IMR-90 (cell line): ENCODE measurements around the gene MYOZ3. TPM values are rescaled to one million over a fixed set of nuclear protein-coding genes. Genes with fewer than 3 reads are reported as not detected.

ENCODE experiments used
- ATAC-seq: fragments of 200-7000 bp; cut with Tn5 transposase; 2 replicates; pipeline ENCODE4 v1.9.1; 2020; ENCODE audit warnings: low read depth, mild to moderate bottlenecking, moderate library complexity
- BruUV-seq: library from RNA; stranded (reverse); fragments of 400-500 nt; replicated peaks from 2 replicates; lab custom pipeline; 2021; lab: Mats Ljungman, UMichigan
- CTCF ChIA-PET: fragments of 300-600 bp; formaldehyde crosslinking; extraction: SDS; loops from one replicate; lab custom pipeline; 2021; ENCODE audit warnings: antibody characterized with exemption; lab: Yijun Ruan, JAX
- POLR2A ChIA-PET: fragments of 300-600 bp; sonication (Branson Sonifier 250); formaldehyde crosslinking; loops from one replicate; lab custom pipeline; 2022; ENCODE audit warnings: antibody characterized with exemption; ENCODE audit not compliant: unreplicated experiment; lab: Charles Lee
- DNase-seq: peaks from one replicate; pipeline ENCODE4 v3.0.0; 2013
- H2AFZ ChIP-seq: replicated peaks from 2 replicates; pipeline ENCODE3; 2013; ENCODE audit warnings: low read length, mild to moderate bottlenecking; ENCODE audit not compliant: poor library complexity
- H2AK5ac ChIP-seq: 2 replicates; pipeline ENCODE4 v1.6.1; 2013; ENCODE audit warnings: low read depth, low read length, inconsistent platforms
- H2AK9ac ChIP-seq: replicated peaks from 2 replicates; pipeline ENCODE3; 2013; ENCODE audit warnings: mild to moderate bottlenecking, low read depth, low read length, moderate library complexity; ENCODE audit not compliant: poor library complexity
- H2BK120ac ChIP-seq: 2 replicates; pipeline ENCODE4 v1.6.1; 2013; ENCODE audit warnings: low read depth, low read length, inconsistent platforms
- H2BK15ac ChIP-seq: 3 replicates; pipeline ENCODE4 v1.6.1; 2013; ENCODE audit warnings: low read depth, low read length, inconsistent platforms
- H2BK20ac ChIP-seq: 2 replicates; pipeline ENCODE4 v1.6.1; 2013; ENCODE audit warnings: low read depth, mild to moderate bottlenecking, inconsistent platforms, low read length, moderate library complexity
- H2BK5ac ChIP-seq: 2 replicates; pipeline ENCODE4 v1.6.1; 2013; ENCODE audit warnings: mild to moderate bottlenecking, low read depth, low read length, inconsistent platforms; ENCODE audit not compliant: poor library complexity, severe bottlenecking
- H3K14ac ChIP-seq: replicated peaks from 2 replicates; pipeline ENCODE4 v1.6.1; 2013; ENCODE audit warnings: low read depth, low read length, inconsistent platforms
- H3K18ac ChIP-seq: 2 replicates; pipeline ENCODE4 v1.6.1; 2013; ENCODE audit warnings: low read depth, low read length, control low read depth
- H3K23ac ChIP-seq: 2 replicates; pipeline ENCODE4 v1.6.1; 2013; ENCODE audit warnings: low read depth, low read length, inconsistent platforms
- H3K27ac ChIP-seq: 2 replicates; pipeline ENCODE4 v1.5.1; 2013; ENCODE audit warnings: mild to moderate bottlenecking, control low read depth, low read length; ENCODE audit not compliant: insufficient read depth
- H3K27me3 ChIP-seq: 2 replicates; pipeline ENCODE4 v1.6.1; 2013; ENCODE audit warnings: low read length; ENCODE audit not compliant: control insufficient read depth, insufficient read depth
- H3K36me3 ChIP-seq: 2 replicates; pipeline ENCODE4 v1.6.1; 2013; ENCODE audit warnings: low read length, mixed read lengths; ENCODE audit not compliant: control insufficient read depth, insufficient read depth
- H3K4ac ChIP-seq: 2 replicates; pipeline ENCODE4 v1.6.1; 2013; ENCODE audit warnings: low read depth, low read length, inconsistent platforms
- H3K4me1 ChIP-seq: 2 replicates; pipeline ENCODE4 v1.6.1; 2013; ENCODE audit warnings: low read length, mixed read lengths; ENCODE audit not compliant: control insufficient read depth, insufficient read depth
- H3K4me2 ChIP-seq: 2 replicates; pipeline ENCODE4 v1.6.1; 2013; ENCODE audit warnings: low read depth, mild to moderate bottlenecking, control low read depth, low read length, moderate library complexity
- H3K4me3 ChIP-seq: 2 replicates; pipeline ENCODE4 v1.5.1; 2013; ENCODE audit warnings: low read depth, mild to moderate bottlenecking, control low read depth, low read length, moderate library complexity; ENCODE audit not compliant: insufficient read depth
- H3K56ac ChIP-seq: 2 replicates; pipeline ENCODE4 v1.6.1; 2013; ENCODE audit warnings: low read length, inconsistent platforms; ENCODE audit not compliant: insufficient read depth; ENCODE audit errors: extremely low read depth
- H3K79me1 ChIP-seq, 2 experiments: 2 replicates each; pipeline ENCODE4 v1.6.1; 2013; ENCODE audit warnings: low read length in 2 of 2, inconsistent platforms in 1 of 2, low read depth in 1 of 2
- H3K9ac ChIP-seq: 2 replicates; pipeline ENCODE4 v1.6.1; 2013; ENCODE audit warnings: low read depth, low read length, control low read depth
- H3K9me1 ChIP-seq: 2 replicates; pipeline ENCODE4 v1.6.1; 2013; ENCODE audit warnings: low read length, inconsistent platforms; ENCODE audit not compliant: insufficient read depth
- H3K9me3 ChIP-seq: 2 replicates; pipeline ENCODE4 v1.6.1; 2013; ENCODE audit warnings: low read length; ENCODE audit not compliant: control insufficient read depth, insufficient read depth
- H4K20me1 ChIP-seq: 2 replicates; pipeline ENCODE4 v1.6.1; 2013; ENCODE audit warnings: low read length, inconsistent platforms; ENCODE audit not compliant: insufficient read depth
- H4K5ac ChIP-seq: 2 replicates; pipeline ENCODE4 v1.6.1; 2013; ENCODE audit warnings: mild to moderate bottlenecking, low read depth, low read length, control low read depth
- H4K8ac ChIP-seq, 2 experiments: 2 replicates each; pipeline ENCODE4 v1.6.1; 2013; ENCODE audit warnings: low read depth in 2 of 2, low read length in 2 of 2, control low read depth in 1 of 2, inconsistent platforms in 1 of 2
- H4K91ac ChIP-seq: 2 replicates; pipeline ENCODE4 v1.6.1; 2013; ENCODE audit warnings: low read depth, low read length, inconsistent platforms; ENCODE audit not compliant: insufficient read depth
- BHLHE40 ChIP-seq: fragments of 150-350 bp; IDR thresholded peaks from 2 replicates; pipeline ENCODE4 v1.6.1; 2016; ENCODE audit warnings: mild to moderate bottlenecking, low read depth, low read length
- CEBPB ChIP-seq: IDR thresholded peaks from 2 replicates; pipeline ENCODE4 v1.6.1; 2012; ENCODE audit warnings: low read depth, low read length, improper control_type of control experiment
- MAFK ChIP-seq: IDR thresholded peaks from 2 replicates; pipeline ENCODE4 v1.6.1; 2012; ENCODE audit warnings: low read depth, low read length, improper control_type of control experiment
- MAZ ChIP-seq: IDR thresholded peaks from 2 replicates; pipeline ENCODE4 v1.6.1; 2012; ENCODE audit warnings: low read depth, mild to moderate bottlenecking, low read length, improper control_type of control experiment, moderate library complexity, borderline replicate concordance
- MXI1 ChIP-seq: IDR thresholded peaks from 2 replicates; pipeline ENCODE4 v1.6.1; 2012; ENCODE audit warnings: low read depth, mild to moderate bottlenecking, low read length, moderate library complexity, borderline replicate concordance
- POLR2A ChIP-seq: IDR thresholded peaks from 2 replicates; pipeline ENCODE4 v1.6.1; 2012; ENCODE audit warnings: mild to moderate bottlenecking, low read depth, low read length
- RAD21 ChIP-seq: IDR thresholded peaks from 2 replicates; pipeline ENCODE4 v1.6.1; 2012; ENCODE audit warnings: low read length, improper control_type of control experiment
- RCOR1 ChIP-seq: IDR thresholded peaks from 2 replicates; pipeline ENCODE4 v1.6.1; 2012; ENCODE audit warnings: mild to moderate bottlenecking, low read length, improper control_type of control experiment; ENCODE audit not compliant: insufficient replicate concordance
- RFX5 ChIP-seq: IDR thresholded peaks from 2 replicates; pipeline ENCODE4 v1.8.0; 2012; ENCODE audit warnings: low read depth, mild to moderate bottlenecking, low read length, moderate library complexity
- SMC3 ChIP-seq: fragments of 150-350 bp; IDR thresholded peaks from 2 replicates; pipeline ENCODE4 v1.6.1; 2016; ENCODE audit warnings: low read depth, mild to moderate bottlenecking, antibody characterized with exemption, low read length, moderate library complexity
- WGBS, 2 experiments: methylation state at CpG; one replicate each; pipeline versions ENCODE4 v1.1.5 to v1.1.7; 2013; ENCODE audit warnings: missing lambda C conversion rate in 2 of 2; ENCODE audit not compliant: insufficient read length in 1 of 2; ENCODE audit errors: extremely low coverage in 2 of 2; 5-methylcytosine and 5-hydroxymethylcytosine counted together
- dilution Hi-C: fragments of 300-500 bp; cut with HindIII; formaldehyde crosslinking; loops from one replicate; pipeline ENCODE4 v1.14.3; 2018; ENCODE audit warnings: low sequenced_read_pairs; ENCODE audit not compliant: unreplicated experiment
- in situ Hi-C: fragments of 300-500 bp; cut with MboI; formaldehyde crosslinking; loops from 3 replicates; pipeline ENCODE4 v1.14.3; 2019; ENCODE audit warnings: low sequenced_read_pairs, inconsistent platforms, mixed read lengths
- intact Hi-C: fragments of 100-400 bp; cut with micrococcal nuclease; formaldehyde crosslinking; loops from 2 replicates; pipeline ENCODE4 v1.10.0; 2022
- polyA plus RNA-seq, 3 experiments: library from polyadenylated mRNA; depleted of rRNA; stranded (reverse); fragments of >200 nt; gene quantifications; 2 replicates each; pipeline ENCODE4 v1.2.3, GENCODE V29; 2012; ENCODE audit warnings: low replicate concordance in 1 of 3
- total RNA-seq: library from RNA; depleted of rRNA; stranded (reverse); fragments of >200 nt; gene quantifications from 2 replicates; pipeline ENCODE4 v1.2.3, GENCODE V29; 2012
- TF ChIP-seq, protein P1 (sequence below): fragments of 150-350 bp; IDR thresholded peaks from 2 replicates; pipeline ENCODE4 v1.6.1; 2017; ENCODE audit warnings: mild to moderate bottlenecking, antibody characterized with exemption, low read length, low read depth
- TF ChIP-seq, protein P2 (sequence below): fragments of 150-350 bp; IDR thresholded peaks from 2 replicates; pipeline ENCODE4 v1.6.1; 2016; ENCODE audit warnings: low read depth, mild to moderate bottlenecking, low read length, moderate library complexity, borderline replicate concordance
- TF ChIP-seq, protein P3 (sequence below): conservative IDR thresholded peaks from 2 replicates; pipeline ENCODE4 v1.5.1; 2012; ENCODE audit warnings: mild to moderate bottlenecking, low read depth, low read length, improper control_type of control experiment

Gene MYOZ3
- total and polyA plus RNA-seq, 2 of the 4 experiments (the other 2 are of a cell fraction) = under 0.01 to 0.24 TPM

DNA sequence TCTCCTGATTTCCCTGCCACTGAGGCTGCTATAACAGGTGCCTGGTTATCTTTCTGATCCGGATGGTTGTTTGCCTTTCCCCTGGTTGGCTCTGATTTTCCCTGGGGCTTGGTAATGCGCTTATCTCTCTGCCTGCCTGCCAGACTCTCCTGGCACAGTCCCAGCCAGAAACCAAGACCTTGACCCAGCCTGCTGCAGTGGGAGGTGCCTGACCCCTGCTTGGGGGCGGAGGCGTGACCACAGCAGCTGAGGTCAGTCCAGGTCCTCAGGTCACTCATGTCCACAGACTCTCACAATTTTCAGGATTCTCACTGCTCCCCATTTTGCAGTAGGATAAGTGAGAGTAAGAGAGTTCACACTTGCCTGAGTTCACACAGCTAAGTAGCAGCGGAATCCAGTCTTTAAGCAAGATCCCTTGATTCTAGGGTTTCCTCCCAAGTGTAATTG lies 45.0 kb upstream of the MYOZ3 start (continued):
- no peak for TF ChIP-seq RFX5
- TF ChIP-seq SMC3 = no peak
- TF ChIP-seq RCOR1 = no peak

DNA sequence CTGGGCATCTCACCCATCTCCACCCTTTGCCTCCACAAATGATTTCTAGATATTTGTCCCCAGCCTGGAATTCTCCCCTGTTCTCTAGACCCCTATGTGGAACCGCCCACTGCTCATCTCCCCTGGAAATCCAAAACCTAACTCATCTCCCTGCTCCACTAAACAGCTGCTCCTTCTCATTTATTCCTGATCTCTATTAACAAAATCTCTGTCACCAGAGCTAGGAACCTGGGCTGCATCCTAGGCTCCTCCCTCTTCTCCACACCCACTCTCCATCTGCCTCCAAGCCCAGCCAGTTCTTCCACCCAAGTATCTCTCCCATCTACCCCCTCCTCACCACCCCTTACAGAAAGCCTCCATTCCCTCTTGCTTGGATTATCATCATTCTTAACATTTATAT lies 44.5 kb upstream of the MYOZ3 start:
- no TSS peak for BruUV-seq
- Histone ChIP-seq H3K79me1 (no peaks in the 10 kb centered on the region), H3K27me3 (peaks cover 4% of the 10 kb centered on the region; the same call in 1 of the 2 replicates), H2AK9ac (no peak overlapping the region), H3K18ac (no peak overlapping the region), H3K56ac (no peak overlapping the region), H3K4me2 (no peak overlapping the region), H2BK15ac (no peak overlapping the region; the same call in 2 of the 3 replicates), H3K27ac (no peak overlapping the region), H2BK20ac (0 out of 2 replicates have a peak overlapping the region, but pooled peaks have one; percentile 22), H2AFZ (no peak overlapping the region), H3K9ac (no peak overlapping the region), H4K8ac (no peak overlapping the region), H3K4me1 (peaks cover 28% of the 10 kb centered on the region), H2BK5ac (no peak overlapping the region), H4K91ac (no peak overlapping the region; the same call in 1 of the 2 replicates), H3K9me3 (no peaks in the 10 kb centered on the region), H3K4me3 (no peak overlapping the region), H3K36me3 (no peaks in the 10 kb centered on the region), H4K20me1 (no peaks in the 10 kb centered on the region), H3K14ac (no peak overlapping the region), H2AK5ac (peak overlapping the region; percentile 16; the same call in 1 of the 2 replicates), H2BK120ac (0 out of 2 replicates have a peak overlapping the region, but pooled peaks have one; percentile 30), H3K9me1 (0 out of 2 replicates have a peak, but pooled peaks cover 11% of the 10 kb centered on the region), H3K4ac (0 out of 2 replicates have a peak overlapping the region, but pooled peaks have one; percentile 7), H4K5ac (no peak overlapping the region), H3K23ac (no peak overlapping the region)
- WGBS, 2 experiments = 100% methylated on average over 1 of the region's 1 CpG; no CpG with 5 or more reads in 1 of the 2 experiments
- no peak for ATAC-seq
- ChIA-PET CTCF (no interaction called here), POLR2A (no interaction called here)
- no peak for DNase-seq
- in situ Hi-C loops = no loop called here
- dilution Hi-C loops = no loop called here
- intact Hi-C loops = no loop called here
- TF ChIP-seq MAFK (no peak), RCOR1 (no peak), RFX5 (no peak), MXI1 (no peak), SMC3 (no peak), POLR2A (no peak), CEBPB (no peak), BHLHE40 (no peak), RAD21 (no peak), MAZ (no peak)
- TF ChIP-seq, protein P1, sequence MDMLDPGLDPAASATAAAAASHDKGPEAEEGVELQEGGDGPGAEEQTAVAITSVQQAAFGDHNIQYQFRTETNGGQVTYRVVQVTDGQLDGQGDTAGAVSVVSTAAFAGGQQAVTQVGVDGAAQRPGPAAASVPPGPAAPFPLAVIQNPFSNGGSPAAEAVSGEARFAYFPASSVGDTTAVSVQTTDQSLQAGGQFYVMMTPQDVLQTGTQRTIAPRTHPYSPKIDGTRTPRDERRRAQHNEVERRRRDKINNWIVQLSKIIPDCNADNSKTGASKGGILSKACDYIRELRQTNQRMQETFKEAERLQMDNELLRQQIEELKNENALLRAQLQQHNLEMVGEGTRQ = no peak
- TF ChIP-seq, protein P2, sequence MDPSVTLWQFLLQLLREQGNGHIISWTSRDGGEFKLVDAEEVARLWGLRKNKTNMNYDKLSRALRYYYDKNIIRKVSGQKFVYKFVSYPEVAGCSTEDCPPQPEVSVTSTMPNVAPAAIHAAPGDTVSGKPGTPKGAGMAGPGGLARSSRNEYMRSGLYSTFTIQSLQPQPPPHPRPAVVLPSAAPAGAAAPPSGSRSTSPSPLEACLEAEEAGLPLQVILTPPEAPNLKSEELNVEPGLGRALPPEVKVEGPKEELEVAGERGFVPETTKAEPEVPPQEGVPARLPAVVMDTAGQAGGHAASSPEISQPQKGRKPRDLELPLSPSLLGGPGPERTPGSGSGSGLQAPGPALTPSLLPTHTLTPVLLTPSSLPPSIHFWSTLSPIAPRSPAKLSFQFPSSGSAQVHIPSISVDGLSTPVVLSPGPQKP = no peak
- TF ChIP-seq, protein P3, sequence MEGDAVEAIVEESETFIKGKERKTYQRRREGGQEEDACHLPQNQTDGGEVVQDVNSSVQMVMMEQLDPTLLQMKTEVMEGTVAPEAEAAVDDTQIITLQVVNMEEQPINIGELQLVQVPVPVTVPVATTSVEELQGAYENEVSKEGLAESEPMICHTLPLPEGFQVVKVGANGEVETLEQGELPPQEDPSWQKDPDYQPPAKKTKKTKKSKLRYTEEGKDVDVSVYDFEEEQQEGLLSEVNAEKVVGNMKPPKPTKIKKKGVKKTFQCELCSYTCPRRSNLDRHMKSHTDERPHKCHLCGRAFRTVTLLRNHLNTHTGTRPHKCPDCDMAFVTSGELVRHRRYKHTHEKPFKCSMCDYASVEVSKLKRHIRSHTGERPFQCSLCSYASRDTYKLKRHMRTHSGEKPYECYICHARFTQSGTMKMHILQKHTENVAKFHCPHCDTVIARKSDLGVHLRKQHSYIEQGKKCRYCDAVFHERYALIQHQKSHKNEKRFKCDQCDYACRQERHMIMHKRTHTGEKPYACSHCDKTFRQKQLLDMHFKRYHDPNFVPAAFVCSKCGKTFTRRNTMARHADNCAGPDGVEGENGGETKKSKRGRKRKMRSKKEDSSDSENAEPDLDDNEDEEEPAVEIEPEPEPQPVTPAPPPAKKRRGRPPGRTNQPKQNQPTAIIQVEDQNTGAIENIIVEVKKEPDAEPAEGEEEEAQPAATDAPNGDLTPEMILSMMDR = no peak
